HEK293 (cell line): ENCODE results near the gene TTC9B.

Experiments used
- CTCF ChIA-PET: fragments of 350-600 bp; formaldehyde crosslinking; extraction: SDS; loops from one replicate; lab custom pipeline; 2021; ENCODE audit warnings: antibody characterized with exemption; lab: Yijun Ruan, JAX
- POLR2A ChIA-PET: fragments of 300-600 bp; formaldehyde crosslinking; extraction: SDS; loops from one replicate; lab custom pipeline; 2020; ENCODE audit warnings: antibody characterized with exemption, inconsistent platforms; lab: Yijun Ruan, JAX
- H3K27ac ChIP-seq: fragments of 200-500 bp; sonication (Bioruptor generic); 2 replicates; pipeline ENCODE4 v1.5.1; 2014; ENCODE audit warnings: low read depth, low read length, control low read depth, inconsistent platforms; ENCODE audit errors: extremely low read depth
- H3K36me3 ChIP-seq, 2 experiments: fragments of 200-500 bp in 1 of 2; sonication (Bioruptor generic) in 1 of 2; 1 replicate in 1 of 2; 2 replicates in 1 of 2; pipeline ENCODE4 v1.5.1; 2014 to 2017; ENCODE audit warnings: inconsistent platforms in 2 of 2, low read length in 2 of 2; ENCODE audit not compliant: control insufficient read depth in 2 of 2, insufficient read depth in 1 of 2
- H3K4me1 ChIP-seq: fragments of 200-500 bp; sonication (Bioruptor generic); 2 replicates; pipeline ENCODE4 v1.5.1; 2014; ENCODE audit warnings: mild to moderate bottlenecking, low read length, inconsistent platforms; ENCODE audit not compliant: control insufficient read depth, insufficient read depth
- H3K4me3 ChIP-seq: 2 replicates; pipeline ENCODE4 v1.5.1; 2011; ENCODE audit warnings: low read depth, mild to moderate bottlenecking, control low read depth, low read length, moderate library complexity
- H3K9me3 ChIP-seq: fragments of 200-500 bp; sonication (Bioruptor generic); 2 replicates; pipeline ENCODE4 v1.5.1; 2014; ENCODE audit warnings: low read depth, low read length, inconsistent platforms; ENCODE audit not compliant: control insufficient read depth, insufficient read depth
- GLIS2 ChIP-seq: fragments of 450-650 bp; formaldehyde crosslinking; IDR thresholded peaks from 2 replicates; pipeline ENCODE4 v1.5.1; 2016; ENCODE audit warnings: missing biosample characterization, missing genetic modification characterization
- ZIC2 ChIP-seq: fragments of 450-650 bp; formaldehyde crosslinking; IDR thresholded peaks from 2 replicates; pipeline ENCODE4 v1.5.1; 2016; ENCODE audit warnings: missing biosample characterization, missing genetic modification characterization
- ZNF19 ChIP-seq: fragments of 450-650 bp; formaldehyde crosslinking; IDR thresholded peaks from 2 replicates; pipeline ENCODE4; 2016; ENCODE audit warnings: missing biosample characterization, missing genetic modification characterization, low read depth
- ZNF211 ChIP-seq: fragments of 450-650 bp; formaldehyde crosslinking; IDR thresholded peaks from 2 replicates; pipeline ENCODE4 v1.5.1; 2016; ENCODE audit warnings: low read depth, missing biosample characterization, missing genetic modification characterization
- ZNF221 ChIP-seq: fragments of 450-650 bp; formaldehyde crosslinking; IDR thresholded peaks from 2 replicates; pipeline ENCODE4 v1.5.1; 2017; ENCODE audit warnings: missing biosample characterization, missing genetic modification characterization, borderline replicate concordance
- ZNF394 ChIP-seq: fragments of 450-650 bp; formaldehyde crosslinking; IDR thresholded peaks from 2 replicates; pipeline ENCODE4 v1.5.1; 2016; ENCODE audit warnings: missing biosample characterization, missing genetic modification characterization, mild to moderate bottlenecking, moderate library complexity, borderline replicate concordance
- ZNF600 ChIP-seq: fragments of 450-650 bp; formaldehyde crosslinking; IDR thresholded peaks from 2 replicates; pipeline ENCODE4 v1.5.1; 2016; ENCODE audit warnings: missing biosample characterization, missing genetic modification characterization
- ZNF777 ChIP-seq: fragments of 450-650 bp; formaldehyde crosslinking; IDR thresholded peaks from 2 replicates; pipeline ENCODE4 v1.5.1; 2017; ENCODE audit warnings: missing biosample characterization, missing genetic modification characterization, borderline replicate concordance
- TF ChIP-seq, protein P1 (sequence below): fragments of 450-650 bp; formaldehyde crosslinking; IDR thresholded peaks from 2 replicates; pipeline ENCODE4 v1.5.1; 2016; ENCODE audit warnings: missing biosample characterization, missing genetic modification characterization
- TF ChIP-seq, protein P2 (sequence below): fragments of 450-650 bp; formaldehyde crosslinking; IDR thresholded peaks from 2 replicates; pipeline ENCODE4 v1.5.1; 2016; ENCODE audit warnings: missing biosample characterization, missing genetic modification characterization
- TF ChIP-seq, protein P3 (sequence below): fragments of 450-650 bp; formaldehyde crosslinking; IDR thresholded peaks from 2 replicates; pipeline ENCODE4 v1.5.1; 2016; ENCODE audit warnings: missing biosample characterization, missing genetic modification characterization, low read depth
- TF ChIP-seq, protein P4 (sequence below): fragments of 450-650 bp; formaldehyde crosslinking; conservative IDR thresholded peaks from 2 replicates; pipeline ENCODE4 v1.5.1; 2016; ENCODE audit warnings: low read depth, missing biosample characterization, missing genetic modification characterization
- TF ChIP-seq, protein P5 (sequence below): fragments of 450-650 bp; formaldehyde crosslinking; IDR thresholded peaks from 2 replicates; pipeline ENCODE4 v1.5.1; 2016; ENCODE audit warnings: missing biosample characterization, missing genetic modification characterization

TTC9B gene

DNA sequence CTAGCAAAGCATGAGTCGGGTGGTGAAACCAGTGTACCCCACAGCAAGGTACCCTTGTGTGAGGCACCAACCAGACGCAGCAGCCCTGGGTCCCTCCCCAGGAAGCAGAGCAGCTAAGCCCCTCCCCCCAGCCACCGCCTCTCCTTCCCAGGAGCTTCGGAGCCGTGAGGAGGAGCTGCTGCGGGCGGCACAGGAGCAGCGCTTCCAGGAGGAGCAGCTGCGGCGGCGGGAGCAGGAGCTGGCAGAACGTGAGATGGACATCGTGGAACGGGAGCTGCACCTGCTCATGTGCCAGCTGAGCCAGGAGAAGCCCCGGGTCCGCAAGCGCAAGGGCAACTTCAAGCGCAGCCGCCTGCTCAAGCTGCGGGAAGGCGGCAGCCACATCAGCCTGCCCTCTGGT lies 12.4 kb downstream of the TTC9B start:
- CTCF ChIA-PET = interaction anchor here (0.7 to 1.7 kb wide), 3 partner anchors 12 to 65 kb away, joined by 3 to 6 read pairs (median 5); partner anchors contain the start of gene TTC9B
- POLR2A ChIA-PET = interaction anchor here (0.6 kb wide), 1 partner anchor 81 kb away, joined by 7 read pairs; no protein-coding TSS in a partner anchor
- Histone ChIP-seq H3K4me3 (no peak overlapping the region), H3K27ac (no peak overlapping the region), H3K9me3 (no peaks in the 10 kb centered on the region), H3K4me1 (peaks cover 6% of the 10 kb centered on the region; the same call in 1 of the 2 replicates), H3K36me3 (peaks cover 47 to 94% of the 10 kb centered on the region in 2 experiments)
- TF ChIP-seq ZNF777 (tag by site-specific recombination) (no peak), ZNF600 (tag by site-specific recombination) (peak; percentile 43; the same call in 1 of the 2 replicates), ZNF19 (tag by site-specific recombination) (no peak), ZNF221 (no peak)
- TF ChIP-seq, protein P1, sequence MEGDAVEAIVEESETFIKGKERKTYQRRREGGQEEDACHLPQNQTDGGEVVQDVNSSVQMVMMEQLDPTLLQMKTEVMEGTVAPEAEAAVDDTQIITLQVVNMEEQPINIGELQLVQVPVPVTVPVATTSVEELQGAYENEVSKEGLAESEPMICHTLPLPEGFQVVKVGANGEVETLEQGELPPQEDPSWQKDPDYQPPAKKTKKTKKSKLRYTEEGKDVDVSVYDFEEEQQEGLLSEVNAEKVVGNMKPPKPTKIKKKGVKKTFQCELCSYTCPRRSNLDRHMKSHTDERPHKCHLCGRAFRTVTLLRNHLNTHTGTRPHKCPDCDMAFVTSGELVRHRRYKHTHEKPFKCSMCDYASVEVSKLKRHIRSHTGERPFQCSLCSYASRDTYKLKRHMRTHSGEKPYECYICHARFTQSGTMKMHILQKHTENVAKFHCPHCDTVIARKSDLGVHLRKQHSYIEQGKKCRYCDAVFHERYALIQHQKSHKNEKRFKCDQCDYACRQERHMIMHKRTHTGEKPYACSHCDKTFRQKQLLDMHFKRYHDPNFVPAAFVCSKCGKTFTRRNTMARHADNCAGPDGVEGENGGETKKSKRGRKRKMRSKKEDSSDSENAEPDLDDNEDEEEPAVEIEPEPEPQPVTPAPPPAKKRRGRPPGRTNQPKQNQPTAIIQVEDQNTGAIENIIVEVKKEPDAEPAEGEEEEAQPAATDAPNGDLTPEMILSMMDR (tag by site-specific recombination) = no peak
- TF ChIP-seq, protein P2, sequence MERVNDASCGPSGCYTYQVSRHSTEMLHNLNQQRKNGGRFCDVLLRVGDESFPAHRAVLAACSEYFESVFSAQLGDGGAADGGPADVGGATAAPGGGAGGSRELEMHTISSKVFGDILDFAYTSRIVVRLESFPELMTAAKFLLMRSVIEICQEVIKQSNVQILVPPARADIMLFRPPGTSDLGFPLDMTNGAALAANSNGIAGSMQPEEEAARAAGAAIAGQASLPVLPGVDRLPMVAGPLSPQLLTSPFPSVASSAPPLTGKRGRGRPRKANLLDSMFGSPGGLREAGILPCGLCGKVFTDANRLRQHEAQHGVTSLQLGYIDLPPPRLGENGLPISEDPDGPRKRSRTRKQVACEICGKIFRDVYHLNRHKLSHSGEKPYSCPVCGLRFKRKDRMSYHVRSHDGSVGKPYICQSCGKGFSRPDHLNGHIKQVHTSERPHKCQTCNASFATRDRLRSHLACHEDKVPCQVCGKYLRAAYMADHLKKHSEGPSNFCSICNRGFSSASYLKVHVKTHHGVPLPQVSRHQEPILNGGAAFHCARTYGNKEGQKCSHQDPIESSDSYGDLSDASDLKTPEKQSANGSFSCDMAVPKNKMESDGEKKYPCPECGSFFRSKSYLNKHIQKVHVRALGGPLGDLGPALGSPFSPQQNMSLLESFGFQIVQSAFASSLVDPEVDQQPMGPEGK (tag by site-specific recombination) = no peak

DNA sequence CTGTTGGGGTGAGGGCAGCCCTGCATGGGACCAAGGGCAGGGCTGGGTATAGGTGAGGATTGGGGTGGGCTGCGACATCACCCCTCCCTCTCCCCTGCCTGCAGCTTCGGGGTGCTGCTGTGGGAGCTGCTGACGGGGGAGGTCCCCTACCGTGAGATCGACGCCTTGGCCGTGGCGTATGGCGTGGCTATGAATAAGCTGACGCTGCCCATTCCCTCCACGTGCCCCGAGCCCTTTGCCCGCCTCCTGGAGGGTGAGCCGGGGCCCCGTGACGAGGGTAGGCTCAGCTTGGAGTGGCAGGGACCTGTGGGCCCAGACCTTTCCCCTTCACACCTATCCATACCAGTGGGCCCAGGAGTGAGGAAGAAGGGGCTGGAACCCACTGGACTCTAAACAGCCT lies 13.8 kb downstream of the TTC9B start:
- Histone ChIP-seq H3K27ac (no peak overlapping the region), H3K36me3 (peaks cover 39 to 93% of the 10 kb centered on the region in 2 experiments), H3K4me3 (no peak overlapping the region), H3K9me3 (no peaks in the 10 kb centered on the region), H3K4me1 (peaks cover 6% of the 10 kb centered on the region; the same call in 1 of the 2 replicates)
- ChIA-PET CTCF (no interaction called here), POLR2A (interaction anchor here (0.8 kb wide), 1 partner anchor 14 kb away, joined by 3 read pairs; the partner anchor contains the start of gene TTC9B)
- TF ChIP-seq GLIS2 (tag by site-specific recombination) = 0 out of 2 replicates have a peak, but pooled peaks have one; percentile 17
- TF ChIP-seq, protein P3, sequence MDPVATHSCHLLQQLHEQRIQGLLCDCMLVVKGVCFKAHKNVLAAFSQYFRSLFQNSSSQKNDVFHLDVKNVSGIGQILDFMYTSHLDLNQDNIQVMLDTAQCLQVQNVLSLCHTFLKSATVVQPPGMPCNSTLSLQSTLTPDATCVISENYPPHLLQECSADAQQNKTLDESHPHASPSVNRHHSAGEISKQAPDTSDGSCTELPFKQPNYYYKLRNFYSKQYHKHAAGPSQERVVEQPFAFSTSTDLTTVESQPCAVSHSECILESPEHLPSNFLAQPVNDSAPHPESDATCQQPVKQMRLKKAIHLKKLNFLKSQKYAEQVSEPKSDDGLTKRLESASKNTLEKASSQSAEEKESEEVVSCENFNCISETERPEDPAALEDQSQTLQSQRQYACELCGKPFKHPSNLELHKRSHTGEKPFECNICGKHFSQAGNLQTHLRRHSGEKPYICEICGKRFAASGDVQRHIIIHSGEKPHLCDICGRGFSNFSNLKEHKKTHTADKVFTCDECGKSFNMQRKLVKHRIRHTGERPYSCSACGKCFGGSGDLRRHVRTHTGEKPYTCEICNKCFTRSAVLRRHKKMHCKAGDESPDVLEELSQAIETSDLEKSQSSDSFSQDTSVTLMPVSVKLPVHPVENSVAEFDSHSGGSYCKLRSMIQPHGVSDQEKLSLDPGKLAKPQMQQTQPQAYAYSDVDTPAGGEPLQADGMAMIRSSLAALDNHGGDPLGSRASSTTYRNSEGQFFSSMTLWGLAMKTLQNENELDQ = no peak

DNA sequence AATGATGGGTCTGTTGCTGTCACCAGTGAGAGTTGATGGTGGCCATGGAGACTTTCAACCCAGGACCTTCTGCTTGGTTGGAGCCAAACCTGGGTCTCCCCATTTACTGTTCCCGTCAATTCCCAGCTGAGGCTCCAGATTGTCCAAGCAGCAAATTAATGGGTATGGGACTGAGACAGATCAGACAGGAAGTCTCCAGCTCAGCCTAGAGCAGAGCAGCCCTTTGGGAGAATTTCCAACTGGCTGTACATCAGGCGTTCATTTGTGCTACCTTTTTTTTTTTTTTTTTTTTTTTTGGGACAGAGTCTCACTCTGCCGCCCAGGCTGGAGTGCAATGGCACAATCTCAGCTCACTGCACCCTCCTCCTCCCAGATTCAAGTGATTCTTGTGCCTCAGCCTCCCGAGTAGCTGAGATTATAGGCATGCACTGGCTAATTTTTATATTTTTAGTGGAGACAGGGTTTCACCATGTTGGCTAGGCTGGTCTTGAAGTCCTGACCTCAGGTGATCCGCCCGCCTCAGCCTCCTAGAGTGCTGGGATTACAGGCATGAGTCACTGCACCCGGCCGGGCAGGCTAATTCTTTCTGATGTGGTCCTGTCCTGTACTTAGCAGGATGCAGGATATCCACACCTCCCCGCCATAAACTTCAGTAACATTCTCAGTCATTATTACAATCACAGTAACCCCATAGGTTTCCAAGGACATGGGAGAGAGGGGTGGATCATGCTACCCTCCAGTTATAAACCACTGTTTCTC lies 17.7 kb downstream of the TTC9B start:
- no peaks in the 10 kb centered on the region; the same call in 1 of the 2 replicates for H3K9me3 ChIP-seq
- H3K36me3 ChIP-seq = peaks cover 33 to 88% of the 10 kb centered on the region in 2 experiments
- H3K4me1 ChIP-seq = no peaks in the 10 kb centered on the region
- CTCF ChIA-PET = interaction anchor here (0.6 to 1.9 kb wide), 9 partner anchors 10 to 434 kb away, joined by 3 to 7 read pairs (median 3); no protein-coding TSS in a partner anchor
- H3K27ac ChIP-seq = peak overlapping the region; percentile 11; the same call in 1 of the 2 replicates
- POLR2A ChIA-PET = interaction anchor here (1.4 kb wide), 1 partner anchor 9 kb away, joined by 10 read pairs; the partner anchor contains the start of gene MAP3K10
- no peak overlapping the region for H3K4me3 ChIP-seq
- TF ChIP-seq ZNF394 (tag by site-specific recombination) = 0 out of 2 replicates have a peak, but pooled peaks have one; percentile 24
- TF ChIP-seq ZNF211 (tag by site-specific recombination) = no peak
- TF ChIP-seq, protein P4, sequence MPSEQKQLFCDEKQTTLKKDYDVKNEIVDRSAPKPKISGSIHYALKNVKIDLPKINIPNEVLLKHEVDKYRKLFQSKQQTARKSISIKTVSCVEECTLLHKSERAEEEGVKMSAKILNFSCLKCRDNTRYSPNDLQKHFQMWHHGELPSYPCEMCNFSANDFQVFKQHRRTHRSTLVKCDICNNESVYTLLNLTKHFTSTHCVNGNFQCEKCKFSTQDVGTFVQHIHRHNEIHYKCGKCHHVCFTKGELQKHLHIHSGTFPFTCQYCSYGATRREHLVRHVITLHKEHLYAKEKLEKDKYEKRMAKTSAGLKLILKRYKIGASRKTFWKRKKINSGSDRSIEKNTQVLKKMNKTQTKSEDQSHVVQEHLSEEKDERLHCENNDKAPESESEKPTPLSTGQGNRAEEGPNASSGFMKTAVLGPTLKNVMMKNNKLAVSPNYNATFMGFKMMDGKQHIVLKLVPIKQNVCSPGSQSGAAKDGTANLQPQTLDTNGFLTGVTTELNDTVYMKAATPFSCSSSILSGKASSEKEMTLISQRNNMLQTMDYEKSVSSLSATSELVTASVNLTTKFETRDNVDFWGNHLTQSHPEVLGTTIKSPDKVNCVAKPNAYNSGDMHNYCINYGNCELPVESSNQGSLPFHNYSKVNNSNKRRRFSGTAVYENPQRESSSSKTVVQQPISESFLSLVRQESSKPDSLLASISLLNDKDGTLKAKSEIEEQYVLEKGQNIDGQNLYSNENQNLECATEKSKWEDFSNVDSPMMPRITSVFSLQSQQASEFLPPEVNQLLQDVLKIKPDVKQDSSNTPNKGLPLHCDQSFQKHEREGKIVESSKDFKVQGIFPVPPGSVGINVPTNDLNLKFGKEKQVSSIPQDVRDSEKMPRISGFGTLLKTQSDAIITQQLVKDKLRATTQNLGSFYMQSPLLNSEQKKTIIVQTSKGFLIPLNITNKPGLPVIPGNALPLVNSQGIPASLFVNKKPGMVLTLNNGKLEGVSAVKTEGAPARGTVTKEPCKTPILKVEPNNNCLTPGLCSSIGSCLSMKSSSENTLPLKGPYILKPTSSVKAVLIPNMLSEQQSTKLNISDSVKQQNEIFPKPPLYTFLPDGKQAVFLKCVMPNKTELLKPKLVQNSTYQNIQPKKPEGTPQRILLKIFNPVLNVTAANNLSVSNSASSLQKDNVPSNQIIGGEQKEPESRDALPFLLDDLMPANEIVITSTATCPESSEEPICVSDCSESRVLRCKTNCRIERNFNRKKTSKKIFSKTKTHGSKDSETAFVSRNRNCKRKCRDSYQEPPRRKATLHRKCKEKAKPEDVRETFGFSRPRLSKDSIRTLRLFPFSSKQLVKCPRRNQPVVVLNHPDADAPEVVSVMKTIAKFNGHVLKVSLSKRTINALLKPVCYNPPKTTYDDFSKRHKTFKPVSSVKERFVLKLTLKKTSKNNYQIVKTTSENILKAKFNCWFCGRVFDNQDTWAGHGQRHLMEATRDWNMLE = no peak
- TF ChIP-seq ZIC2 (tag by site-specific recombination) = peak; percentile 52
- TF ChIP-seq, protein P5, sequence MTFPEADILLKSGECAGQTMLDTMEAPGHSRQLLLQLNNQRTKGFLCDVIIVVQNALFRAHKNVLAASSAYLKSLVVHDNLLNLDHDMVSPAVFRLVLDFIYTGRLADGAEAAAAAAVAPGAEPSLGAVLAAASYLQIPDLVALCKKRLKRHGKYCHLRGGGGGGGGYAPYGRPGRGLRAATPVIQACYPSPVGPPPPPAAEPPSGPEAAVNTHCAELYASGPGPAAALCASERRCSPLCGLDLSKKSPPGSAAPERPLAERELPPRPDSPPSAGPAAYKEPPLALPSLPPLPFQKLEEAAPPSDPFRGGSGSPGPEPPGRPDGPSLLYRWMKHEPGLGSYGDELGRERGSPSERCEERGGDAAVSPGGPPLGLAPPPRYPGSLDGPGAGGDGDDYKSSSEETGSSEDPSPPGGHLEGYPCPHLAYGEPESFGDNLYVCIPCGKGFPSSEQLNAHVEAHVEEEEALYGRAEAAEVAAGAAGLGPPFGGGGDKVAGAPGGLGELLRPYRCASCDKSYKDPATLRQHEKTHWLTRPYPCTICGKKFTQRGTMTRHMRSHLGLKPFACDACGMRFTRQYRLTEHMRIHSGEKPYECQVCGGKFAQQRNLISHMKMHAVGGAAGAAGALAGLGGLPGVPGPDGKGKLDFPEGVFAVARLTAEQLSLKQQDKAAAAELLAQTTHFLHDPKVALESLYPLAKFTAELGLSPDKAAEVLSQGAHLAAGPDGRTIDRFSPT (tag by site-specific recombination) = peak; percentile 52; the same call in 1 of the 2 replicates
